RWPE2 (cell line): ENCODE results near the gene SKP2.

Source experiments
- ATAC-seq: fragments of 200-7000 bp; cut with Tn5 transposase; 3 replicates; pipeline ENCODE4 v1.9.1; 2021; ENCODE audit warnings: low read depth
- DNase-seq: peaks from one replicate; pipeline ENCODE4 v3.0.0-alpha.2; 2020; ENCODE audit warnings: low spot score
- H3K27ac ChIP-seq: fragments of 450-650 bp; 2 replicates; pipeline ENCODE4 v1.5.1; 2017; ENCODE audit warnings: mild to moderate bottlenecking; ENCODE audit not compliant: poor library complexity, severe bottlenecking
- H3K27me3 ChIP-seq: fragments of 250-450 bp; sonication (Bioruptor Pico); 2 replicates; pipeline ENCODE4 v1.5.1; 2021; ENCODE audit warnings: mild to moderate bottlenecking, moderate library complexity; ENCODE audit not compliant: insufficient read depth, poor library complexity, severe bottlenecking
- H3K36me3 ChIP-seq: fragments of 250-450 bp; sonication (Bioruptor Pico); 2 replicates; pipeline ENCODE4 v1.5.1; 2020; ENCODE audit warnings: low read depth, mild to moderate bottlenecking, moderate library complexity
- H3K4me1 ChIP-seq: fragments of 250-450 bp; sonication (Bioruptor Pico); 2 replicates; pipeline ENCODE4 v1.5.1; 2021; ENCODE audit warnings: mild to moderate bottlenecking, moderate library complexity; ENCODE audit not compliant: insufficient read depth, poor library complexity, severe bottlenecking
- H3K4me3 ChIP-seq: fragments of 250-450 bp; sonication (Bioruptor Pico); 2 replicates; pipeline ENCODE4 v1.5.1; 2021; ENCODE audit warnings: mild to moderate bottlenecking, moderate library complexity; ENCODE audit not compliant: severe bottlenecking
- H3K9me3 ChIP-seq: fragments of 250-450 bp; sonication (Bioruptor Pico); 2 replicates; pipeline ENCODE4 v1.5.1; 2021; ENCODE audit warnings: mild to moderate bottlenecking, moderate library complexity; ENCODE audit not compliant: severe bottlenecking
- TF ChIP-seq, protein P1 (sequence below): fragments of 450-650 bp; IDR thresholded peaks from one replicate; pipeline ENCODE4 v1.5.1; 2017; ENCODE audit warnings: mild to moderate bottlenecking, moderate library complexity; ENCODE audit not compliant: poor library complexity, severe bottlenecking

Gene SKP2

DNA sequence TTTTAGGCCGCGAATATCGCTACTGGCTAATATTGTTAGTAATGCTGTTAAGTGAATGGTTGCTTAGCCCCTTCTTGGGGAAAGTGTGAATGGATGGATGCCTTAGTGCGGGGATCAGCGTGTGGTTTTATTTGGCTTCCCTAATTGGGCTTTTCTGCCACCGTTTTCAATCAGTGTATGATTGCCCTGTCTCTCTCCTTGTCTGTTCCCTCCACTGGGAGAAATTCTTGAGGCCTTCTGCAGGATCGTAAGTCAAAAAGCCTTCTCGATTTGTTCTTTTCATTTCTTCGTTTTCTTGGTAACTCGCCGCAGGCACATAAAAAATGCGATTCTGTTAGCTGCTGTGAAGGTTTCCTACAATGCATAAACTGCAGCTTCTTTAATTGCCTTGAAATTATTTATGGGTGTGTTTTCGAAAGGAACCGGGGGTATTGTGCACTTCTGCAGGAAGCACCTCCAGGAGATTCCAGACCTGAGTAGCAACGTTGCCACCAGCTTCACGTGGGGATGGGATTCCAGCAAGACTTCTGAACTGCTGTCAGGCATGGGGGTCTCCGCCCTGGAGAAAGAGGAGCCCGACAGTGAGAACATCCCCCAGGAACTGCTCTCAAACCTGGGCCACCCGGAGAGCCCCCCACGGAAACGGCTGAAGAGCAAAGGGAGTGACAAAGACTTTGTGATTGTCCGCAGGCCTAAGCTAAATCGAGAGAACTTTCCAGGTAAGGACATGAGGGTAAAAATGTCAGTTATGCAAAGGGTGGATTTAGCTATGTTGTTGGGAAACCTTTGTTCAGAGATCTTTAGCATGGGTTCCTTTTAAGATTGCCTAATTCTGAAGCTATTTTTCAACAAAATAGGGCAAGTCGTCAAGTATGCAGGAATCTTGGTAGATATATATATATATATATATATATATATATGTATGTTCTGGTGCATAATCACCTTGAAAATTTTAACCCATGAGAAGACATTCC lies 700 bp downstream of the SKP2 start:
- H3K4me1 ChIP-seq, result peaks cover 46% of the 10 kb centered on the region
- TF ChIP-seq, protein P1, sequence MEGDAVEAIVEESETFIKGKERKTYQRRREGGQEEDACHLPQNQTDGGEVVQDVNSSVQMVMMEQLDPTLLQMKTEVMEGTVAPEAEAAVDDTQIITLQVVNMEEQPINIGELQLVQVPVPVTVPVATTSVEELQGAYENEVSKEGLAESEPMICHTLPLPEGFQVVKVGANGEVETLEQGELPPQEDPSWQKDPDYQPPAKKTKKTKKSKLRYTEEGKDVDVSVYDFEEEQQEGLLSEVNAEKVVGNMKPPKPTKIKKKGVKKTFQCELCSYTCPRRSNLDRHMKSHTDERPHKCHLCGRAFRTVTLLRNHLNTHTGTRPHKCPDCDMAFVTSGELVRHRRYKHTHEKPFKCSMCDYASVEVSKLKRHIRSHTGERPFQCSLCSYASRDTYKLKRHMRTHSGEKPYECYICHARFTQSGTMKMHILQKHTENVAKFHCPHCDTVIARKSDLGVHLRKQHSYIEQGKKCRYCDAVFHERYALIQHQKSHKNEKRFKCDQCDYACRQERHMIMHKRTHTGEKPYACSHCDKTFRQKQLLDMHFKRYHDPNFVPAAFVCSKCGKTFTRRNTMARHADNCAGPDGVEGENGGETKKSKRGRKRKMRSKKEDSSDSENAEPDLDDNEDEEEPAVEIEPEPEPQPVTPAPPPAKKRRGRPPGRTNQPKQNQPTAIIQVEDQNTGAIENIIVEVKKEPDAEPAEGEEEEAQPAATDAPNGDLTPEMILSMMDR, result no peak

DNA sequence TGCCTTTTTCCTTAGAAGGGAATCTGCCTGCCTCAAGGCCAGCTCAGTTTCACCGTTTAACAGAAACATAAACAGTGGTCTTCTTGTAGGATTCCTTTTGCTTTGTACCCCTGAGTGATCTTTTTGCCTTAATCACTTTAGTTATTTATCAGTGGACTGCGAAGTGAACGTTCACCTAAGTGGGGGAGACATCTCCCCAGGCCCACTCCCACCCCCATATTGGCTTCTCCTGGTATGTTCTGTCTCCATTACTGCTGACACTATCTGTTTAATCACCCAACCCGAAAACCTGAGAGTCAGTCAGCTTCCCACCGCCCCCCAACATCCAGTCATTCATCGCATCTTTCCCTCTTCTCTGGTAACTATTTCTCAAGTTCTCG lies 1.4 kb downstream of the SKP2 start:
- H3K27me3 ChIP-seq, result no peaks in the 10 kb centered on the region
- no peak for DNase-seq
- peaks cover 39% of the 10 kb centered on the region for H3K4me1 ChIP-seq
- H3K27ac ChIP-seq, result peak overlapping the region; percentile 86
- no peak for ATAC-seq
- H3K36me3 ChIP-seq, result peaks cover 50% of the 10 kb centered on the region
- H3K9me3 ChIP-seq, result no peaks in the 10 kb centered on the region
- H3K4me3 ChIP-seq, result peak overlapping the region; percentile 90
- TF ChIP-seq, protein P1, result no peak

More for the DNA sequence above, 700 bp downstream of the SKP2 start:
- no peak for ATAC-seq
- Histone ChIP-seq H3K27me3 (no peaks in the 10 kb centered on the region), H3K36me3 (peaks cover 43% of the 10 kb centered on the region), H3K9me3 (no peaks in the 10 kb centered on the region), H3K4me3 (peak overlapping the region; percentile 90), H3K27ac (peak overlapping the region; percentile 86)
- no peak for DNase-seq

DNA sequence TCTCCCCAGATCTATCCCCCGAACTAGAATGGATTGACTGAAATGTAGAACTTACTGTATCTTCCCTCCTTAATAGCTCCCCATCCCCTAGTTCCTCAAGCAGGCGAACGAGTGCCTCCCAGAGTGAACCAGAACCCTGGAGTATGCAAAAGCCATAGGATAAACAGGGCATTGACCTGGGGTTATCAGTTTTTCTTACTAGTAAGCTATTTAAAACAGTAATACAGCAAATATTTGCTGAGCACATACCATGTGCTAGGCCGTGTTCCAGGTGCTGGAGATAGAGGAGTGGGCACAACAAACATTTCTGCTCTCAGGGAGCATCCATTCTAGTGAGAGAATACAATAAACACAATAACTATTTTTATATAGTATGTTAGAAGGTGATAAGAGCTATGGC lies 1.8 kb downstream of the SKP2 start:
- DNase-seq (no peak), ATAC-seq (no peak)
- peaks cover 54% of the 10 kb centered on the region for H3K36me3 ChIP-seq
- no peaks in the 10 kb centered on the region for H3K27me3 ChIP-seq
- peak overlapping the region; percentile 86 for H3K27ac ChIP-seq
- peaks cover 36% of the 10 kb centered on the region for H3K4me1 ChIP-seq
- no peak overlapping the region for H3K4me3 ChIP-seq
- TF ChIP-seq, protein P1, result no peak
- H3K9me3 ChIP-seq, result no peaks in the 10 kb centered on the region

DNA sequence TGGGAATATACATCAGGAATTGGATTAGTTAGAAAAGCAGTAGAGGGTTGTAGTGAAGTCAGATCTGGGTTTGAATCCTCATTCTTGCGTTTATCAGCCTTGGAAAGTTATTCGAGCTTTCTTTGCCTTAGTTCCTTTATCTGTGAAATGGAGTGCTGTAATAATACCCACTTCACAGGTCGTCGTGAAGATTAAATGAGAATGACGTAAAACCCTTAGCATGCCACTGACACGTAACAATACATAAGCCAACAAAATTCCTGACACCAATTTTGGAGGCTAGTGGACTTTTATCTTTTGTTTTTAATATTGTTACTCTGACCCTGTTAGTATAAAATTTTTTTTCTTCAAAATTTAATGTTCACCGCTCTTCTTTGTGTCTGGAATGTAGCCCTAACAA lies 3.4 kb downstream of the SKP2 start:
- no peak for ATAC-seq
- no peaks in the 10 kb centered on the region for H3K9me3 ChIP-seq
- H3K36me3 ChIP-seq, result peaks cover 70% of the 10 kb centered on the region
- peaks cover 34% of the 10 kb centered on the region for H3K4me1 ChIP-seq
- TF ChIP-seq, protein P1, result no peak
- no peaks in the 10 kb centered on the region for H3K27me3 ChIP-seq
- no peak overlapping the region for H3K4me3 ChIP-seq
- DNase-seq, result no peak
- H3K27ac ChIP-seq, result peak overlapping the region; percentile 86
